H1 (cell line): ENCODE measurements around the gene ONECUT3.

Experiments used
- CEBPB ChIP-seq: IDR thresholded peaks from 2 replicates; pipeline ENCODE4 v1.6.1; 2012; ENCODE audit warnings: low read depth, low read length
- FOSL1 ChIP-seq: IDR thresholded peaks from 2 replicates; pipeline ENCODE4 v1.6.1; 2011; ENCODE audit warnings: mild to moderate bottlenecking, low read depth, low read length, moderate library complexity; ENCODE audit not compliant: insufficient read depth
- HDAC6 ChIP-seq: IDR thresholded peaks from one replicate; pipeline ENCODE4 v1.7.1; 2012; ENCODE audit warnings: low read depth, mild to moderate bottlenecking, inconsistent platforms, low read length, moderate library complexity
- JUND ChIP-seq: IDR thresholded peaks from 2 replicates; pipeline ENCODE4 v1.6.1; 2011; ENCODE audit warnings: mild to moderate bottlenecking, improper control_type of control experiment, low read length
- POLR2A ChIP-seq, 2 experiments: IDR thresholded peaks; 1 replicate in 1 of 2; 2 replicates in 1 of 2; pipeline ENCODE4 v1.6.1; 2011; ENCODE audit warnings: low read depth in 2 of 2, low read length in 2 of 2, mild to moderate bottlenecking in 2 of 2; ENCODE audit errors: control extremely low read depth in 1 of 2
- POLR2AphosphoS5 ChIP-seq: IDR thresholded peaks from 2 replicates; pipeline ENCODE4 v1.6.1; 2011; ENCODE audit warnings: low read depth, low read length
- RNF2 ChIP-seq: fragments of 200-900, 300-1000 bp; sonication (generic); IDR thresholded peaks from 2 replicates; pipeline ENCODE4 v1.7.1; 2016; ENCODE audit warnings: borderline replicate concordance, low read depth, mild to moderate bottlenecking, antibody characterized with exemption, low read length; ENCODE audit not compliant: poor library complexity, severe bottlenecking; ENCODE audit errors: missing control alignments
- ZNF274 ChIP-seq: IDR thresholded peaks from 2 replicates; pipeline ENCODE4 v1.7.0; 2012; ENCODE audit warnings: low read length, borderline replicate concordance; ENCODE audit errors: extremely low read depth
- TF ChIP-seq, protein P1 (sequence below), 3 experiments: IDR thresholded peaks; 1 replicate in 2 of 3; 2 replicates in 1 of 3; pipeline versions ENCODE4 v1.5.1 to v1.6.1; 2011; ENCODE audit warnings: low read length in 3 of 3, mild to moderate bottlenecking in 3 of 3, inconsistent platforms in 2 of 3, low read depth in 1 of 3, moderate library complexity in 1 of 3; ENCODE audit not compliant: insufficient read depth in 1 of 3; ENCODE audit errors: control extremely low read depth in 1 of 3

DNA sequence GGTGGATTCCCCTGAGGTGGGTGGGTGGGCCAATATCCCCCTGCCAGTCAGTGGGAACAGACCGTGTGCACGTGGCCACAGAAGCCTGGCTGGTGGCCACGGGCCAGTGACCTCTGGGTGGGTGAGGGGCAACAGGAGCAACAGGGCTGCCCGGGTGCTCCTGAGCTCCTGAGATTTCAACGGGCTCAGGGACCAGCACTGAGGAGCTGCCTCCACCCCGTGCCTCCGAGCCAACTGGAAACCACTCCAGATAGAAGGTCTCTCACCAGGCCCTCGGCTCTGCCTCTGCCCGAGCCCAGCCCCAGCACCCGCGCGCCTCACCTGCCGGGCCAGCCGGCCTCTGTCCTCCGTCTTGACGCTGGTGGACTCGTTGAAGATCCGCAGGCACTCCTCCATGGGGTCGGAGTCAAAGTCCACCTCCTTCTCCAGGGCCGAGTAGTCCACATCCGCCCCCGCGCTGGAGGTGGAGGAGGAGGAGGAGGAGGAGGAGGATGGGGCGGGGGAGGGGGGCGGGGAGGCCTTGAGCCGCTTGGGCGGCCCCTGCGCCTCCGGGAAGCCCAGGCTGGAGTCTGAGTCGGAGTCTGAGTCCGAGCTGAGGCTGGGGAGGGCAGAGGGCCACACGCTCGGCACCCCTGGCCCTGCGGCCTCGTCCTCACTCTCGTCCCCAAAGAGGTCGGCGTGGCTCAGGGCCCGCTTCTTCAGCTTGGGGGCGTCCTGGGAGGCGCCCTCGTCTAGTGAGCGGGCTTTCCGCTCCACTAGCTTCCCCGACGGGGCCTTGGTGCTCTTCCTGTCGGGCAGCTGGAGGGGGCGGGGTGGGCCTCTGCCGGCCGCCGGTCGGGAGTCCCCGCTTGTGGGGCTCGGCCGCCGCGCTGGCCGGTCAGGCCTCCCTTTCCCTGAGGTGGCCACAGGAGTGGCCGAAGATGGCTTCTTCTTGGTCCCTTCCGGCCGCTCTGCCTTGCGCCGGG lies 73.5 kb downstream of the ONECUT3 start:
- TF ChIP-seq HDAC6 (no peak), FOSL1 (no peak), ZNF274 (no peak), CEBPB (no peak), RNF2 (no peak), POLR2A (IDR thresholded peaks at IDR 0.05; ENCODE audit: control extremely low read depth in 1 of 2, low read depth in 2 of 2, low read length in 2 of 2) (no peak), POLR2AphosphoS5 (no peak; the same call in 1 of the 2 replicates), JUND (no peak)
- TF ChIP-seq, protein P1, sequence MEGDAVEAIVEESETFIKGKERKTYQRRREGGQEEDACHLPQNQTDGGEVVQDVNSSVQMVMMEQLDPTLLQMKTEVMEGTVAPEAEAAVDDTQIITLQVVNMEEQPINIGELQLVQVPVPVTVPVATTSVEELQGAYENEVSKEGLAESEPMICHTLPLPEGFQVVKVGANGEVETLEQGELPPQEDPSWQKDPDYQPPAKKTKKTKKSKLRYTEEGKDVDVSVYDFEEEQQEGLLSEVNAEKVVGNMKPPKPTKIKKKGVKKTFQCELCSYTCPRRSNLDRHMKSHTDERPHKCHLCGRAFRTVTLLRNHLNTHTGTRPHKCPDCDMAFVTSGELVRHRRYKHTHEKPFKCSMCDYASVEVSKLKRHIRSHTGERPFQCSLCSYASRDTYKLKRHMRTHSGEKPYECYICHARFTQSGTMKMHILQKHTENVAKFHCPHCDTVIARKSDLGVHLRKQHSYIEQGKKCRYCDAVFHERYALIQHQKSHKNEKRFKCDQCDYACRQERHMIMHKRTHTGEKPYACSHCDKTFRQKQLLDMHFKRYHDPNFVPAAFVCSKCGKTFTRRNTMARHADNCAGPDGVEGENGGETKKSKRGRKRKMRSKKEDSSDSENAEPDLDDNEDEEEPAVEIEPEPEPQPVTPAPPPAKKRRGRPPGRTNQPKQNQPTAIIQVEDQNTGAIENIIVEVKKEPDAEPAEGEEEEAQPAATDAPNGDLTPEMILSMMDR (IDR thresholded peaks at IDR 0.05; ENCODE audit: control extremely low read depth in 1 of 3, insufficient read depth in 1 of 3, low read depth in 1 of 3, low read length in 3 of 3) = no peak
